NT2/D1 (cell line): ENCODE results near the gene LHFPL6.

ENCODE experiments used
- DNase-seq: peaks from one replicate; pipeline ENCODE4 v3.0.0-alpha.2; 2011; ENCODE audit warnings: low read depth, low spot score
- H3K27me3 ChIP-seq: 2 replicates; pipeline ENCODE4 v1.6.0; 2011; ENCODE audit warnings: mild to moderate bottlenecking; ENCODE audit not compliant: insufficient read length, insufficient read depth
- H3K36me3 ChIP-seq: 2 replicates; pipeline ENCODE4 v1.6.1; 2011; ENCODE audit warnings: mild to moderate bottlenecking, low read length, mixed read lengths; ENCODE audit not compliant: insufficient read depth, insufficient read length
- H3K4me1 ChIP-seq: 2 replicates; pipeline ENCODE4 v1.5.1; 2011; ENCODE audit not compliant: insufficient read depth, insufficient read length
- H3K4me3 ChIP-seq: 2 replicates; pipeline ENCODE4 v1.5.1; 2011; ENCODE audit warnings: low read depth; ENCODE audit not compliant: insufficient read length
- H3K9ac ChIP-seq: 2 replicates; pipeline ENCODE4 v1.6.0; 2011; ENCODE audit warnings: low read depth; ENCODE audit not compliant: insufficient read length
- H3K9me3 ChIP-seq: 2 replicates; pipeline ENCODE4 v1.5.1; 2011; ENCODE audit warnings: mild to moderate bottlenecking, low read length; ENCODE audit not compliant: insufficient read depth
- SUZ12 ChIP-seq: IDR thresholded peaks from 2 replicates; pipeline ENCODE4 v1.6.1; 2011; ENCODE audit not compliant: insufficient read length, insufficient read depth; ENCODE audit errors: extremely low read depth
- YY1 ChIP-seq: IDR thresholded peaks from 2 replicates; pipeline ENCODE4 v1.6.1; 2011; ENCODE audit not compliant: insufficient read length, insufficient read depth
- ZNF274 ChIP-seq: IDR thresholded peaks from 2 replicates; pipeline ENCODE4 v1.6.1; 2011; ENCODE audit warnings: mild to moderate bottlenecking, low read depth, low read length

LHFPL6 gene

GRCh38 chr13:39298951-39299350, 304.0 kb downstream of the LHFPL6 start:
- peaks cover 13% of the 10 kb centered on the region; the same call in 1 of the 2 replicates for H3K9me3 ChIP-seq
- no peaks in the 10 kb centered on the region for H3K36me3 ChIP-seq
- DNase-seq = no peak
- no peak overlapping the region for H3K4me3 ChIP-seq
- no peaks in the 10 kb centered on the region for H3K27me3 ChIP-seq
- TF ChIP-seq YY1 (no peak), ZNF274 (no peak), SUZ12 (no peak)
- no peak overlapping the region for H3K9ac ChIP-seq
- H3K4me1 ChIP-seq = no peaks in the 10 kb centered on the region

GRCh38 chr13:39297664-39298171, 305.3 kb downstream of the LHFPL6 start:
- no peak for DNase-seq

GRCh38 chr13:39297023-39297422, 306.0 kb downstream of the LHFPL6 start:
- Histone ChIP-seq H3K4me1 (no peaks in the 10 kb centered on the region), H3K9ac (no peak overlapping the region), H3K9me3 (peaks cover 13% of the 10 kb centered on the region; the same call in 1 of the 2 replicates), H3K36me3 (no peaks in the 10 kb centered on the region), H3K27me3 (no peaks in the 10 kb centered on the region), H3K4me3 (no peak overlapping the region)
- TF ChIP-seq SUZ12 = no peak
- DNase-seq = no peak

More at GRCh38 chr13:39297664-39298171, 305.3 kb downstream of the LHFPL6 start:
- Histone ChIP-seq H3K27me3 (no peaks in the 10 kb centered on the region), H3K4me3 (no peak overlapping the region), H3K9me3 (peaks cover 13% of the 10 kb centered on the region; the same call in 1 of the 2 replicates), H3K9ac (no peak overlapping the region), H3K36me3 (no peaks in the 10 kb centered on the region), H3K4me1 (no peaks in the 10 kb centered on the region)
- TF ChIP-seq YY1 (no peak), ZNF274 (no peak), SUZ12 (no peak)

- H3K4me1 ChIP-seq = no peaks in the 10 kb centered on the region
- TF ChIP-seq SUZ12 = no peak
- TF ChIP-seq YY1 = no peak
- TF ChIP-seq ZNF274 = no peak
Observed at GRCh38 chr13:39296193-39296592, 306.8 kb downstream of the LHFPL6 start.

More at GRCh38 chr13:39296193-39296592, 306.8 kb downstream of the LHFPL6 start:
- H3K4me3 ChIP-seq = no peak overlapping the region
- H3K9me3 ChIP-seq = peaks cover 13% of the 10 kb centered on the region; the same call in 1 of the 2 replicates
- H3K9ac ChIP-seq = no peak overlapping the region
- no peak for DNase-seq
- H3K27me3 ChIP-seq = no peaks in the 10 kb centered on the region
- H3K36me3 ChIP-seq = no peaks in the 10 kb centered on the region
